Colonic mucosa (tissue), 4 donors: ENCODE measurements around the gene RALY. TPM values are rescaled to one million over a fixed set of nuclear protein-coding genes. Genes with fewer than 3 reads are reported as not detected.

ENCODE experiments used
- DNase-seq: peaks from one replicate; pipeline ENCODE4 v3.0.0-alpha.2; 2020
- H3K27ac ChIP-seq: fragments of 200-600 bp; one replicate; pipeline ENCODE4 v1.8.0; 2021
- H3K27me3 ChIP-seq: fragments of 200-600 bp; one replicate; pipeline ENCODE4 v1.8.0; 2021
- H3K36me3 ChIP-seq: fragments of 200-600 bp; one replicate; pipeline ENCODE4 v1.8.0; 2021
- H3K4me1 ChIP-seq: fragments of 200-600 bp; one replicate; pipeline ENCODE4 v1.8.0; 2021; ENCODE audit warnings: mild to moderate bottlenecking
- H3K4me3 ChIP-seq: fragments of 200-600 bp; one replicate; pipeline ENCODE4 v1.8.0; 2021
- H3K9ac ChIP-seq, 2 donors: one replicate each; pipeline ENCODE4 v1.7.0; 2013; ENCODE audit warnings: control low read depth in 2 of 2, low read depth in 2 of 2, low read length in 2 of 2
- H3K9me3 ChIP-seq: fragments of 200-600 bp; one replicate; pipeline ENCODE4 v1.8.0; 2021
- CTCF ChIP-seq: fragments of 200-600 bp; IDR thresholded peaks from one replicate; pipeline ENCODE4 v1.8.0; 2022; ENCODE audit warnings: antibody characterized with exemption, mild to moderate bottlenecking
- intact Hi-C: fragments of 100-400 bp; cut with DNase I; formaldehyde crosslinking; loops from one replicate; pipeline ENCODE4 v1.14.1; 2022
- total RNA-seq, 2 donors: library from RNA; stranded (reverse); fragmentation: NEBNext Ultra II Directional in 1 of 2; extraction: Animal tissue kit (Norgen Biotek cat#: 25700) in 1 of 2; gene quantifications; one replicate each; pipeline ENCODE4 v1.2.1, GENCODE V29; 2021
- donor health status: healthy.
- donor health status: DM: no; HTN: no; CAD: no.
- donor health status: DM: no; HTN: no; CAD: no.

RALY gene
- total RNA-seq, 2 donors from 2014 or later = 196 to 212 TPM

DNA sequence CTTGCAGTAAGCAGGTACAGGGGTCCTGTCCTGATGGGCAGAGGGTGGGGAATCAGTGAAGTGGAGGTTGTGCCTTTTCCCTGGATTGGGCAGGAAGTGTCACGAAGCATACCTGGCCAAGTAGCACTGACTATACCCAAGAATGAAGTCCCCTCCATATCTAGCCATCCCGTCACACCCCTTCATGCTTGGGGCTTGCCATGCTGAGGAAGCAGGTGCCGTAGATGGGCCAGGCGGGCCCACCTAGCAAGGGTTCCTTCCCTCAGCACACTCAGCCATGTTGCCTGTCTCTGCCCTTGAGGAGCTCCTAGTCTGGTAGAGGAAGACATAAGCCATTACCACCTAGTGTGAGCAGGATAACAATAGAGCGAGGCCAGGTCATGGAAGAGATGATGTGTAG, 84.8 kb downstream of the RALY start:
- Histone ChIP-seq H3K27ac (no peak overlapping the region), H3K36me3 (peaks cover 23% of the 10 kb centered on the region), H3K4me1 (no peaks in the 10 kb centered on the region), H3K9me3 (no peaks in the 10 kb centered on the region), H3K27me3 (no peaks in the 10 kb centered on the region), H3K4me3 (no peak overlapping the region), H3K9ac (no peak overlapping the region)
- no peak for TF ChIP-seq CTCF
- no peak for DNase-seq
- intact Hi-C loops = loop anchor here (10.0 kb wide), 1 partner anchor 46 kb away; no protein-coding TSS in a partner anchor

- Histone ChIP-seq H3K27ac (no peak overlapping the region), H3K4me1 (no peaks in the 10 kb centered on the region), H3K27me3 (no peaks in the 10 kb centered on the region), H3K9ac (no peak overlapping the region), H3K4me3 (no peak overlapping the region), H3K9me3 (no peaks in the 10 kb centered on the region), H3K36me3 (peaks cover 23% of the 10 kb centered on the region)
- intact Hi-C loops = loop anchor here (10.0 kb wide), 1 partner anchor 45 kb away; no protein-coding TSS in a partner anchor
- DNase-seq = no peak
- no peak for TF ChIP-seq CTCF
These were observed 86.1 kb downstream of the RALY start for GRCh38 chr20:34079818-34080217.

- Histone ChIP-seq H3K27ac (no peak overlapping the region), H3K36me3 (peaks cover 20% of the 10 kb centered on the region)
- intact Hi-C loops = no loop called here
These were observed 88.6 kb downstream of the RALY start for GRCh38 chr20:34082232-34082887.

GRCh38 chr20:34083137-34083536, 89.4 kb downstream of the RALY start:
- Histone ChIP-seq H3K27me3 (no peaks in the 10 kb centered on the region), H3K36me3 (peaks cover 15% of the 10 kb centered on the region), H3K9me3 (no peaks in the 10 kb centered on the region), H3K4me3 (no peak overlapping the region), H3K9ac (no peak overlapping the region), H3K4me1 (no peaks in the 10 kb centered on the region), H3K27ac (no peak overlapping the region)
- TF ChIP-seq CTCF = no peak
- DNase-seq = peak; percentile 29
- intact Hi-C loops = no loop called here

More at GRCh38 chr20:34082232-34082887, 88.6 kb downstream of the RALY start:
- DNase-seq = no peak
- H3K4me3 ChIP-seq = no peak overlapping the region
- TF ChIP-seq CTCF = no peak
- H3K27me3 ChIP-seq = no peaks in the 10 kb centered on the region
- H3K9me3 ChIP-seq = no peaks in the 10 kb centered on the region
- H3K9ac ChIP-seq = no peak overlapping the region
- no peaks in the 10 kb centered on the region for H3K4me1 ChIP-seq

- H3K27ac ChIP-seq = no peak overlapping the region
These were observed 90.1 kb downstream of the RALY start for GRCh38 chr20:34083781-34084180.

More at GRCh38 chr20:34083781-34084180, 90.1 kb downstream of the RALY start:
- H3K27me3 ChIP-seq = no peaks in the 10 kb centered on the region
- intact Hi-C loops = no loop called here
- TF ChIP-seq CTCF = no peak
- H3K9me3 ChIP-seq = no peaks in the 10 kb centered on the region
- DNase-seq = no peak
- H3K9ac ChIP-seq = no peak overlapping the region
- no peaks in the 10 kb centered on the region for H3K4me1 ChIP-seq
- H3K4me3 ChIP-seq = no peak overlapping the region
- H3K36me3 ChIP-seq = peaks cover 8% of the 10 kb centered on the region
